NCI-H1436 treated with DMSO at 0.1 percent for 48 hours (cell line): ENCODE results near the gene PLEKHN1.

Experiments used
- DNase-seq: peaks from one replicate; lab custom pipeline; 2025; lab: John Stamatoyannopoulos, UW

PLEKHN1 gene

DNA sequence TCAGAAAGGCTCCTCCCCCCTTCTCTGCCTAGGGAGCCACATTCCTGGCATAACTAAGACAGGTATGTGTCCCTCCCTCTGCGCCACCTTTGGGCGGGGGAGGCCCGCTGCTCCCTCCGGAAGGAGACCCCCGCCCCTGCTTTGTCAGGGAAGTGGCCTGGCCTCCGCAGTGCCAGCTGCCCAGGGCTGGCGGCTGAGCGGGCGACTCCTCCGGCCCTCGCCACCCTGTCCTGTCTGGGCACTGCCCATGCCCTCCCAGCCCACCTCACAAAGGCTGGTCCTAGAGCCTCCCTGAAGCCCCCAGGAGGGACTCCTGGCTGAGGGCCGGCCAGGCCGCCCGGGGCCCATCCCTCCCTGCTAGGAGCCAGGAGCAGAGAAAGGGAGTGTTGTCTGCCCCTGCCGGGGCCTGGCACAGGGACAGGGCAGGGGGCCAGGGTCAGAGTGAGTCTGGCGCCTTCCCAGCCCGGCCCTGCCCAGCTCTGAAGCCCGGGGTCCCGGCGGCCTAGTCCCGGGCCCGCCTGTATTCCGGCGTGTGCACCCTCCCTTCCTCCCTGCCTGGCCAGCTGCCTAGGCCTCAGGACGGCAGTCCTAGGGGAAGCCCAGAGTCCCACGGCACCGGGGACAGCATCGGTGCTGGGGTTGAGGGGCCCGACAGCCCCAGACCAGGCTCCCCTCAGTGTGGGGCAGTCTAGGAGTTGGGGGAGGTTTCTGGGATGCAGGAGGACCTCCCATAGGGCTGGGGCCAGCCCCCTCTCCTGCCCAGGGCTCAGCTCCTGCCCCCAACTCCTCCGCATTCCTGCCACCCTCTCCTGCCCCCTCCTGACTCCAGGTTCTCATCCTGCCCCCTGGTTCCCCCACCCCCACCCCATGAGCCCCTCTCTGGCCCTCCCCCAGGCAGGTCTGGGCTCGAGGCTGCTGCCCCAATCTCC lies 58.8 kb downstream of the PLEKHN1 start:
- DNase-seq, result no peak
